Loucy (cell line): Measurements from ENCODE around the gene PRCD.

Experiments used
- CTCF ChIP-seq: fragments of 200-600 bp; sonication (generic); conservative IDR thresholded peaks from 2 replicates; pipeline ENCODE4 v1.5.1; 2014; ENCODE audit warnings: mild to moderate bottlenecking, antibody characterized with exemption, low read length
- EZH2phosphoT487 ChIP-seq: fragments of 200-600 bp; IDR thresholded peaks from 2 replicates; pipeline ENCODE4 v1.6.1; 2018; ENCODE audit warnings: antibody characterized with exemption, mild to moderate bottlenecking, moderate library complexity, borderline replicate concordance

GRCh38 chr17:76537578-76538280 is 2.1 kb upstream of the PRCD start, which contains the start of gene CYGB:
- TF ChIP-seq CTCF: no peak
- no peak for TF ChIP-seq EZH2phosphoT487
